Esophagus mucosa (tissue), 1 donor: ENCODE measurements around the gene SHTN1. TPM values are rescaled to one million over a fixed set of nuclear protein-coding genes. Genes with fewer than 3 reads are reported as not detected.

Source experiments
- ATAC-seq: fragments of 200-7000 bp; cut with Tn5 transposase; one replicate; pipeline ENCODE4 v1.9.1; 2020
- total RNA-seq: library from RNA; stranded (reverse); gene quantifications from one replicate; pipeline ENCODE4 v1.2.4, GENCODE V29; 2023
- donor health status: DM: yes; HTN: yes; CAD: no.

Gene SHTN1
- total RNA-seq, 1 donor from 2014 or later = 23.9 TPM

DNA sequence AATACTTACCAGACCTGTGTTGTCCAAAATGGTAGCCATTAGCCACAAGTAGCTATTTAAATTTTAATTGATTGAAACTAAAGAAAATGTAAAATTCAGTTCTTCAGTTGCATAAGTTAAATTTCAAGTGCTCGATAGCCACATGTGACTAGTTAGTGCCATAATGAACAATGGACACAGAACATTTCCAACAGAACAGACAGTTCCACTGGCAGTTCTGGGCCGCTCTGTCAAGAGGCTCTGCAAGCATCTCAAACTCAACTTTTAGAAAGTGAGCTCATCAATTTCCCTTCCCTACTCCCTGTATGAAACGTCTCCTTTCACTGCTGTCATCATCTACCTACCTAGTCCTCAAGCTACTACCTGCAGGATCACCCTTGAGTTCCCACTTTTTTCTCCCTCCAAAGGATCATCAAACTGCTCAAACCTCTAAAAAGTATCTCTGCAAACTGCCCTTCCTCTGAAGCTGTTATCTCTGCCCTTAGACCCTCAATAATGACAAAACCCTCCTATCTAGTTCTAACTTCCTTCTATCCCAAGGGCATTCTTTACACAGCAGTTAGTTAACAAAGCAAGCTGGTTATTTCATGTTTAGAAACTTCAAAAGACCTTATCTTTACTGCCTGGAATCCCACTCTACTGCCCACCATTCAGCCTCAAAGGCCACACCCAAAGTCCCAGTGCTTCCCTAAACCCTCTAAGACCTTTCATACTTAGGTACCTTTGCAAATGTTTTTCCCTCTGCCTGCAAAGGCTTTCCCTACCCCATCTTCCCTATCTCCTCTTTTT lies 20.6 kb downstream of the SHTN1 start:
- ATAC-seq = no peak

DNA sequence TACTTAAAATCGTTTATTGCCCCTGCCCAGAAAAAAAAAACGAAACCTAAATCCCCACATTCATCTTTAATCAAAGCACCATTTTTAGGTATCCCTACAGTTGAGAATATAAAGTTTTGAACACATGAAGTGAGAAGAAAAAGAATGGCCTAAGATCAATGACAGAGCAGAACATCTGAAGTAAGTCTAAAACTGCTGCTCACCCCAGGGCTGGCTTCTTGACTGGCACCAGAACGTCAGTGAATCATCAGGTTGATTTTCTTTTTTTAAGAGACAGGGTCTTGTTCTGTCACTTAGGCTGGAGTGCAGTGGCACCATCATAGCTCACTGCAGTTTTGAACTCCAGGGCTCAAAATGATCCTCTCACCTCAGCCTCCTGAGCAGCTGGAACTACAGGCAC lies 24.9 kb downstream of the SHTN1 start:
- no peak for ATAC-seq

- ATAC-seq = no peak
Measured at GRCh38 chr10:116978901-116979300, 26.1 kb downstream of the SHTN1 start.

DNA sequence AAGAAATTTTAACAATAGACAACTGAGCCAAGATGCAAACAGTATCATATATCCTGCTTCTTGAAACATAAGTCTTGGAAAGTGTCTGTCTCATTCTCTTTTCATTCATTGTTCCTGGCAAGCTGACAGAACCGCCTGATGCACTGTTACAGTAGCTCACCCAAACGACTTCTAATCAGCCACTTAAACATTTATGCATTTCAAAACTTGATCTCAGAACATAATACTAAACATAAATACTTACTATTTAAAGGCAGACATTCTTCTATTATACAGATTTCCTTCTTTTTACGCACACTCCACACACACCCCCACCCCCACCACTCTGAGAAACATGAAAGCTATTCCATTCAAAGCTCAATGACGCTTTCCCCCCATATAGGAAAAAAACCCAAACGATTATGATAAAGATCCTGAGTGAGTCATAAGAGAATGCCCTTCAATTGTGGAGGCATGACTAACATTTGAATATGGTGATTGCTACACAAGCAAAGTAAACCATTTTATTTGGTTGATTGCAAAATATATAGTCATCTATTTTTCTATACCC lies 30.5 kb downstream of the SHTN1 start:
- peak; percentile 54 for ATAC-seq

- no peak for ATAC-seq
Measured at GRCh38 chr10:116973946-116974455, 31.0 kb downstream of the SHTN1 start.

DNA sequence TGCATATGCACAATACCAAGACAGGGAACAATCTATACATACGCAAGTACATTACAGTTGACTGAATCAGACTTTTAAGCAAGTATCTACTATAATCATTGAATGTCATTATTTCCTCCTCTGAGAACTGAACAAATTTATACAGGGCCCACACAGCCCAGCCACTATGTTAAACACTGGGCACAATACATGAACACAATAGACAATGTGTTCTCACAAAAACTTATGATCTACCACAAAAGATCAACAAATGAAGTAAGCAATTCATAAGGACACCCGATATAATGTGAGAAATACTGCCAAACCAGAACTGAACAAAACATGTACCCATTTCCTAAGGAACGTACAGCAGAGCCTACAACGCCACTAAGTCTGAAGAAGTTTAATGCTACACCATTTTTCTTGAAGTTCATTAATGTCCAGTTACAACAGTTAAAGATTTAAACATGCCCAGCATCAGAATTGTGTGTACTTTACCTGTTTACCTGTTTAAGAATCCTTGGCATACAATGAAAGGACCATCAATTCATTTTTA lies 31.5 kb downstream of the SHTN1 start:
- ATAC-seq = no peak

DNA sequence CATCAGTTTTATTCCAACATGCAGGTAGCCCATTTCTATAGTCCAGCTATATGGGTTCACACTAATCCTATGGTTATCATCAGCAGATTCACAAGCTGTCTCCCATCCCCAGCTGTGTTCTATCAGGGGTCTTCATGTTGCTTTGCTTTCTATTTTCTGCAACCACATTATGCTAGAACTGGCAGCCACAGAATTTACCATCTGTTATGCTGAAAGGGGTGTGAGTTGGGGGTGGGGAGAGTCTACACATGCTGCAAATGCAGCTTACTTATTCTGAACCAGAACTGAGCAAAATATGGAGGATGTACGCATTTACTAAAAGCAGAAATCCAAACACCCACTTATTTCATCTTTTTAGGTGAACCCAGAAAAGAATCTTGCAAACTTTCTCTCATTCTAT lies 32.9 kb downstream of the SHTN1 start:
- ATAC-seq = no peak

GRCh38 chr10:116970050-116970449 lies 34.9 kb downstream of the SHTN1 start:
- ATAC-seq = no peak

DNA sequence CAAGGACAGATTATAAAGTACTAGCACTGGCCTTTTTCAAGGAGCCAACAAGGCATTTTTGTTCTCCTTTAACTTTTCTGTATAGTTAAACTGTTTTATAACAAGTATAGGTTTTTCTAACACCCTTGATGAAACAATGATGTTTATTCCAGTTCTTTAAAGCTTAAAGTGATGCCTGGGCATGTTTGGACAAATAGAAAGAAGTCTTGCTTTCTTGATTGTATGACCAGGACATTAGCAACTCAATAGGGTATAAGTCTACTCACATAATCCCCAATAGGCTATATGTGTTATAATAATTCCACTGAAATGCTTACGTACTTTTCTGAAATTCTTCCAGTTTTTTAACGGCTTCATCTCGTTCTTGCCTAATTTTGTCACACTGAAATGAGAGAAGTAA lies 36.7 kb downstream of the SHTN1 start:
- ATAC-seq = no peak

GRCh38 chr10:116961406-116962251 lies 43.4 kb downstream of the SHTN1 start:
- ATAC-seq = no peak

- ATAC-seq = no peak
Measured at GRCh38 chr10:116960066-116960776, 44.8 kb downstream of the SHTN1 start.

GRCh38 chr10:116952729-116953128 lies 52.3 kb downstream of the SHTN1 start:
- no peak for ATAC-seq

DNA sequence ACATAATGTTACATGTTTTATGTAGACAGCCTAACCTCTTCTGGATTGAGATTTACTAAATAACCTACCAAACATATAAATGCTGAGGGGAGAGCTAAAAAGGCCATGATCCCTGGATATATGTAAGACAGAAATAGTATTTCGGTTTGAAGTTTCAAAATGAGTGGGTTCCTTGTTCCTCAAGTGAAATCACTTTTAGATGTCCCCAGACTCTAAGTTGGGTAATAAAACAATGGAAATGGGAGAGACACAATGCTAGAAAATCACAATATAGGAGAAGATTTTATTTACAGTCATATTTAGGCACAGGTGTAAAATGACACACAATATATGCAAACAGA lies 56.5 kb downstream of the SHTN1 start:
- ATAC-seq = no peak

DNA sequence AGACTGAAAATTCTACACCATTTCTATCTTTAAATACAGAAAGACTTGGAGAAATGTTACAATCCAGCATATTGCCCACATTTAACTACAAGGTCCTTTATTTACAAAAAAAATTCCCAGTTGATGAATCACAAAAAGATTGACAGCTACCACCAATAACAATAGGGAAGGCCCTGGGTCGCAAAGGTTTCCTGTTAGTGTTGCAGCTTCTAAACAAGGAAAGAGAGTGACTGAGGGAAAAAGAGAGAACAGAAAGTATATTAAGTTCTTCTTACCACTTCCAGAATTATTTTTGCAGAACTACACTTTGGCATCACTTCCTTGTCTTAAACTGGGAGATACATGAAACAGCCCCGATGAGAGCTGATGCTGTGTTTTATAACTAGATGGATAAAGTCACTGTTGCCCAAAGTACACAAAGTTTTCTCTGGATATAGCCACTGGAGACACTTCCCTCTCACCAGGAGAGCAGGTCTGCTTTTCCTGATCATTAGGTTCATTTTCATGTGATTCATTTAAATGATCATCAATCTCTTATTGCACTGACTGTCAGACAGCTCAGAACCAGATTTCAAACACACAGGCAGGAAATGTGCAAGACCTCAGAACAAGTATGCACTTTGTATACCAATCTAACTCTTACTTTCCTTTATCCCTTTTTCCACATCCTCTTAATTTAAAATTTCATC lies 57.0 kb downstream of the SHTN1 start:
- peak; percentile 15 for ATAC-seq

- ATAC-seq = no peak
Measured at GRCh38 chr10:116944911-116945310, 60.1 kb downstream of the SHTN1 start.

DNA sequence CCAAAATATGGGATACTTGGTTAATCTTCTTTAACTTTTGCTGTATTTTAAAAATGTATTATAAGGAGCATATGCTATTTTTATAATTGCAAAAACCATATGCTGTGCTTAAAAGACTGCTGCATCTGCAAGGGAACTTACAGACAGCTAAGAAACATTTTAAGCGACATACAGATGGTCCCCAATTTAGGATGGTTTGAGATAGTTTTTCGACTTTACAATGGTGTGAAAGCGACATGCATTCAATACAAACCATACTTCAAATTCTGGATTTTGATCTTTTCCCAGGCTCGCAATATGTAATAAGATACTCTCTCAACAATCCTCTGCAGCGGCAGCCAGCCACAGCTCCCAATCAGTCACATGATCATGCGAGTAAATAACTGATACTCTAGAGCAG lies 73.2 kb downstream of the SHTN1 start:
- no peak for ATAC-seq

DNA sequence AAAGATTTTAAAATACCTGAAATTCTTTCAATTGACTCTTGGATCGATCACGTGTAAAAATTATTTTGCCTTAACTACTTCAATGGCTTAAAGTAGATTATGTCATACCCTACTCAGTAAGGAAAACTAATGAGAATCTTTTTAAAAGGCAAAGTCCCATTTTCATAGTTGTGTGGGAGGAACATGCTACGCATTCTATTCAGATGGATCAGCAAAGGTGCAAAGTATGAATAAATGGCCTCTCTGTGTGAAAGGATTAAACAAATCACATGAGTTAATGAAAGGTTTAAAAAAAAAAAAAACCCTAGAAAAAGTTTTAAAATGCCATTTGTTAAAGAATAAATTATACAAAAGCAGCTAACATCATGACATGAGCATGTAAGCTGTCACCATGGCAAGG lies 78.6 kb downstream of the SHTN1 start:
- no peak for ATAC-seq

GRCh38 chr10:116925056-116925455 lies 79.9 kb downstream of the SHTN1 start:
- no peak for ATAC-seq

DNA sequence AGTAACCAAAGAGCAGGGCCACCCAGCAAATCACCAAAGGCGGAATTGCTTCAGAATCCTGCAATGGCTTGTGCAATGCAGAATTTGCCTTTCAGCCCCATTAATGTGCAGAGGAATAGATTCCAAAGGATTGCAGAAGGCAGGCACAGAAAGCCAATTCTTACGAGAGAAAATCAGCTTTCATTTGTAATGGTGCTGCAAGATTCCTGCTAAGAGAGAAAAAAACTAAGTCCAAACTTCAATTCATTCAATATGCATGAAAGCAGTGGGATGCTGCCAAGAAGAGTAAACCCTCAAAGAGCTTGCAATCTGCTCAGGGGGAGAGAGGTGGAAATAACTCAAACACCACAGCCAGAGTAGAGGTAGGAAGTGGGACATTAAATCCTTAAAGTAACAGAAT lies 85.3 kb downstream of the SHTN1 start:
- ATAC-seq = no peak

GRCh38 chr10:116919164-116919563 lies 85.8 kb downstream of the SHTN1 start:
- ATAC-seq = no peak

DNA sequence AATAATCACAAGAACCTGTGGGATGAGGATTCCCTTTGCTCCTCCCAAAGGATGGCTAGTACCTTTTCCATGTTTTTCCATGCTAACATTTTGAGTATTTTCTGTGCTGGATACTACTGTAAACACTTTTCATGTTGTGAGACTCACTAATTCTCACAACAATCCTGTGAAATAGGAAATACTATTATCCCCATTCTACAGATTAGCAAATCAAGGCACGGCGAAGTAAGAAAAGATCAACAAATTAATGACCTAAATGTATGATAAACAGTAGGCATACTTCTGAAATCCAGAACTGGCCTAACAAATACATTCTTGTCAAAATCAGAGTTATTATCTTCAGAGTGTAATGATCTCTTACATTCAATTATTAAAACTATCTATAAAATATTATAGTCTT lies 86.4 kb downstream of the SHTN1 start:
- no peak for ATAC-seq

- ATAC-seq = no peak
Measured at GRCh38 chr10:116917481-116917880, 87.5 kb downstream of the SHTN1 start.
